ENCODE measurements around the gene MAP4K5. TPM values are rescaled to one million over a fixed set of nuclear protein-coding genes. Genes with fewer than 3 reads are reported as not detected.
"Not testable (repeated sequence)": the region's sequence is repeated elsewhere in the genome, so short reads cannot be mapped to it uniquely, and the experiment has no call there.

Gene MAP4K5
- total and polyA plus RNA-seq, 4 donors, result 7.7 to 47.1 (median 19.3) TPM

- no peak for DNase-seq (ENCODE audit: low spot score)
- no peaks in the 10 kb centered on the region for H3K4me1 ChIP-seq (ENCODE audit: control insufficient read depth in 4 of 4, insufficient read depth in 4 of 4, low read length in 3 of 4)
- H3K36me3 ChIP-seq (ENCODE audit: control insufficient read depth in 4 of 4, insufficient read depth in 3 of 4, low read depth in 1 of 4, low read length in 3 of 4), result no peaks in the 10 kb centered on the region
- TF ChIP-seq RXRA (IDR thresholded peaks at IDR 0.05) (no peak), FOXA1 (IDR thresholded peaks at IDR 0.05) (no peak), SP1 (IDR thresholded peaks at IDR 0.05) (no peak), REST (IDR thresholded peaks at IDR 0.05) (no peak), ZBTB33 (IDR thresholded peaks at IDR 0.05) (no peak), HNF4A (conservative IDR thresholded peaks at IDR 0.05) (no peak), GABPA (IDR thresholded peaks at IDR 0.05 in 1 of 2, conservative IDR thresholded peaks at IDR 0.05 in 1 of 2) (no peak), CTCF (IDR thresholded peaks at IDR 0.05; ENCODE audit: low read depth, low read length, missing input control) (no peak), YY1 (IDR thresholded peaks at IDR 0.05) (no peak)
- H3K27ac ChIP-seq (ENCODE audit: low read depth in 1 of 2, low read length in 2 of 2), result no peak overlapping the region
- H3K27me3 ChIP-seq (ENCODE audit: control insufficient read depth in 4 of 4, insufficient read depth in 4 of 4, low read length in 3 of 4), result no peaks in the 10 kb centered on the region
- H3K9ac ChIP-seq (ENCODE audit: low read depth in 1 of 2, low read length in 2 of 2), result no peak overlapping the region
- H3K4me3 ChIP-seq (ENCODE audit: low read depth in 1 of 3, low read length in 3 of 3), result no peak overlapping the region
- WGBS, result 91% methylated on average over 7 of the region's 7 CpGs
- no peaks in the 10 kb centered on the region for H3K9me3 ChIP-seq (ENCODE audit: control insufficient read depth in 4 of 4, low read length in 3 of 4)
These were observed 22.2 kb downstream of the MAP4K5 start for GRCh38 chr14:50510157-50510556.

- H3K27ac ChIP-seq (ENCODE audit: low read depth in 1 of 2, low read length in 2 of 2); DNase-seq (ENCODE audit: low spot score); H3K9me3 ChIP-seq (ENCODE audit: control insufficient read depth in 4 of 4, low read length in 3 of 4); H3K4me3 ChIP-seq (ENCODE audit: low read depth in 1 of 3, low read length in 3 of 3); H3K27me3 ChIP-seq (ENCODE audit: control insufficient read depth in 4 of 4, insufficient read depth in 4 of 4, low read length in 3 of 4); H3K4me1 ChIP-seq (ENCODE audit: control insufficient read depth in 4 of 4, insufficient read depth in 4 of 4, low read length in 3 of 4); H3K9ac ChIP-seq (ENCODE audit: low read depth in 1 of 2, low read length in 2 of 2); H3K36me3 ChIP-seq (ENCODE audit: control insufficient read depth in 4 of 4, insufficient read depth in 3 of 4, low read depth in 1 of 4, low read length in 3 of 4): not testable (repeated sequence)
- 96% methylated on average over 1 of the region's 1 CpG for WGBS
These were observed 25.3 kb downstream of the MAP4K5 start for GRCh38 chr14:50507078-50507477.

GRCh38 chr14:50501642-50502041, 30.7 kb downstream of the MAP4K5 start:
- Histone ChIP-seq H3K4me1 (ENCODE audit: control insufficient read depth in 4 of 4, insufficient read depth in 4 of 4, low read length in 3 of 4) (no peaks in the 10 kb centered on the region), H3K27me3 (ENCODE audit: control insufficient read depth in 4 of 4, insufficient read depth in 4 of 4, low read length in 3 of 4) (no peaks in the 10 kb centered on the region), H3K9ac (ENCODE audit: low read depth in 1 of 2, low read length in 2 of 2) (no peak overlapping the region), H3K9me3 (ENCODE audit: control insufficient read depth in 4 of 4, low read length in 3 of 4) (no peaks in the 10 kb centered on the region), H3K36me3 (ENCODE audit: control insufficient read depth in 4 of 4, insufficient read depth in 3 of 4, low read depth in 1 of 4, low read length in 3 of 4) (peaks cover 0 to 6% (median 0%) of the 10 kb centered on the region in 4 donors), H3K4me3 (ENCODE audit: low read depth in 1 of 3, low read length in 3 of 3) (no peak overlapping the region), H3K27ac (ENCODE audit: low read depth in 1 of 2, low read length in 2 of 2) (no peak overlapping the region)
- TF ChIP-seq FOXA1 (IDR thresholded peaks at IDR 0.05), result no peak
- no peak for TF ChIP-seq RAD21 (IDR thresholded peaks at IDR 0.05)
- no peak for TF ChIP-seq RXRA (IDR thresholded peaks at IDR 0.05)
- TF ChIP-seq YY1 (IDR thresholded peaks at IDR 0.05), result no peak
- TF ChIP-seq SP1 (IDR thresholded peaks at IDR 0.05), result no peak
- TF ChIP-seq MAX (IDR thresholded peaks at IDR 0.05), result no peak
- no peak for TF ChIP-seq HNF4A (conservative IDR thresholded peaks at IDR 0.05)
- 99% methylated on average over 2 of the region's 2 CpGs for whole genome bisulfite sequencing
- no peak for DNase-seq (ENCODE audit: low spot score)

All from liver (tissue), 9 donors.